ENCODE measurements around the gene ME2. TPM values are rescaled to one million over a fixed set of nuclear protein-coding genes. Genes with fewer than 3 reads are reported as not detected.

The ME2 gene
- total and polyA plus RNA-seq, 9 of the 15 experiments (the other 6 are each of a cell fraction or from before 2014, with no cell fraction given): 12.3 to 54.4 (median 36.2) TPM

DNA sequence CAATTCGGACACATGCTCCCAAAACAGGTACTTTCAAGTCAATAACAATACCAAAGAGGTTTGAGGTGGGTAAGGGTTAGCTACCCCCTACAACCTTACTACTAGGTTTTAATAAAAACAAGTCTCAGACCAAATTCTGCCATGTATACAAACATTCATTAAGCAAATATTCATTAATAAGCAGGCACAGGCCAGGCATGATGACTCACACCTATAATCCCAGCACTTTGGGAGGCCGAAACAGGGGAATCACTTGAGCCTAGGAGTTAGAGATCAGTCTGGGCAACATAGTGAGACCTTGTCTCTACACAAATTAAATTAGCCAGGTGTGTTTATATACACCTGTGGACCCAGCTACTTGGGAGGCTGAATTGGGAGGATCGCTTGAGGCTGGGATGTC lies 77.2 kb downstream of the ME2 start:
- ChIA-PET POLR2A (interaction anchor here (0.6 to 1.5 kb wide), 3 partner anchors 13 to 83 kb away, joined by 3 to 4 read pairs (median 3); no protein-coding TSS in a partner anchor), CTCF (ENCODE audit: low intra/inter-chr PET ratio) (no interaction called here)
- WGBS (ENCODE audit: insufficient coverage, low coverage, missing lambda C conversion rate): 61% methylated on average over 3 of the region's 3 CpGs
- no peaks in the 10 kb centered on the region for H3K9me1 ChIP-seq (ENCODE audit: control insufficient read depth, insufficient read depth, low read length)
- intact Hi-C loops (cut with micrococcal nuclease) (no loop called here), in situ Hi-C loops (cut with MboI) (no loop called here)
- TF ChIP-seq FIP1L1 (IDR thresholded peaks at IDR 0.05; ENCODE audit: low read depth, low read length, poor library complexity, severe bottlenecking) (no peak), ZNF316 (IDR thresholded peaks at IDR 0.05) (no peak), KLF1 (tag; IDR thresholded peaks at IDR 0.05) (no peak), ZNF830 (CRISPR knock-in tag; IDR thresholded peaks at IDR 0.05) (no peak), ZFP1 (CRISPR knock-in tag; IDR thresholded peaks at IDR 0.05) (no peak), GTF2E2 (tag; IDR thresholded peaks at IDR 0.05) (no peak), CHCHD3 (CRISPR knock-in tag; IDR thresholded peaks at IDR 0.05) (no peak)
- TF ChIP-seq, protein P1, sequence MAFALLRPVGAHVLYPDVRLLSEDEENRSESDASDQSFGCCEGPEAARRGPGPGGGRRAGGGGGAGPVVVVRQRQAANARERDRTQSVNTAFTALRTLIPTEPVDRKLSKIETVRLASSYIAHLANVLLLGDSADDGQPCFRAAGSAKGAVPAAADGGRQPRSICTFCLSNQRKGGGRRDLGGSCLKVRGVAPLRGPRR (CRISPR knock-in tag; IDR thresholded peaks at IDR 0.05): no peak
- H3K27me3 ChIP-seq (ENCODE audit: control insufficient read depth in 2 of 2, insufficient read depth in 2 of 2, low read length in 2 of 2): no peaks in the 10 kb centered on the region
- no peak overlapping the region for H3K4me3 ChIP-seq
- no peak for ATAC-seq
- H3K36me3 ChIP-seq (ENCODE audit: control insufficient read depth, insufficient read depth, low read length): no peaks in the 10 kb centered on the region
- no peaks in the 10 kb centered on the region; a peak in 1 of 5 replicates for H3K4me1 ChIP-seq (replicated peaks in 1 of 2; ENCODE audit: control insufficient read depth in 2 of 2, insufficient read depth in 2 of 2, low read length in 2 of 2)
- H3K27ac ChIP-seq (ENCODE audit: extremely low read depth, low read depth, low read length): no peak overlapping the region
- H3K4me2 ChIP-seq (ENCODE audit: insufficient read depth, low read length): no peak overlapping the region
- no peak overlapping the region for H2AFZ ChIP-seq (ENCODE audit: low read depth, low read length)
- no peaks in the 10 kb centered on the region for H3K79me2 ChIP-seq (ENCODE audit: control insufficient read depth, insufficient read depth, low read length)
- FAIRE-seq: no peak
- H3K9ac ChIP-seq (ENCODE audit: insufficient read depth in 1 of 2, low read depth in 2 of 2, low read length in 2 of 2): no peak overlapping the region
- 0 out of 2 replicates have a peak, but pooled peaks cover 1% of the 10 kb centered on the region for H3K9me3 ChIP-seq (replicated peaks; ENCODE audit: control insufficient read depth, insufficient read depth, low read depth, low read length)
- DNase-seq (ENCODE audit: extremely low read depth in 1 of 4, low spot score in 3 of 4): no peak
- BruUV-seq (replicated peaks): no TSS peak
- no peaks in the 10 kb centered on the region for H4K20me1 ChIP-seq (replicated peaks; ENCODE audit: control insufficient read depth, insufficient read depth, low read length)

Data from K562 (cell line).